ENCODE measurements around the gene NPIPA5.
"Not testable (repeated sequence)": the region's sequence is repeated elsewhere in the genome, so short reads cannot be mapped to it uniquely, and the experiment has no call there.

NPIPA5 gene

DNA sequence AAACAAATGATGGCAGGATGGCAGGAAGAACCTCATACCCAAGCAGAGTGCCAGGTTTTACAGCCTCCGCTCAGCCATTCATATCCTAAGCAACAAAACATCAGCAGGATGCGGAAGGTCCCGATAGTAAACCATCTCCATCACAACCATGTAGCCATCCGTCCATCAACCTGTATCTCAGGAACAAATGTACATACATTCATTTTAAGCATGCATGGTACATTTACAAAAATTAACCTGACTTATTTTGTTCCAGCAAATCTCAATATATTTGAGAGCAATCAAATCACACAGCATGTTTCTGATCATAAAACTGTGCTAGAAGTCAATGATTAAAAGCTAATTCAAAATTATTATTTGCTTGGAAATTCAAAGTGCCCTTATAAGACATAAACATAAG, at the start of gene NPIPA5:
TSS of gene NPIPA5 (minus strand) at position 101 of the 400 bp plus-strand sequence. CDS start at position 101, 0 bp downstream.
- not testable (repeated sequence) for H3K9ac ChIP-seq (ENCODE audit: low read depth, low read length); H3K27me3 ChIP-seq (ENCODE audit: control insufficient read depth, insufficient read depth, low read length); H3K9me3 ChIP-seq (ENCODE audit: control insufficient read depth, insufficient read depth, low read length); H3K36me3 ChIP-seq (ENCODE audit: control insufficient read depth, insufficient read depth, low read length); H3K4me1 ChIP-seq (ENCODE audit: control insufficient read depth, insufficient read depth, low read length)
- peak within 1 kb of the TSS; percentile 22 for H3K4me3 ChIP-seq (ENCODE audit: low read depth, low read length)

DNA sequence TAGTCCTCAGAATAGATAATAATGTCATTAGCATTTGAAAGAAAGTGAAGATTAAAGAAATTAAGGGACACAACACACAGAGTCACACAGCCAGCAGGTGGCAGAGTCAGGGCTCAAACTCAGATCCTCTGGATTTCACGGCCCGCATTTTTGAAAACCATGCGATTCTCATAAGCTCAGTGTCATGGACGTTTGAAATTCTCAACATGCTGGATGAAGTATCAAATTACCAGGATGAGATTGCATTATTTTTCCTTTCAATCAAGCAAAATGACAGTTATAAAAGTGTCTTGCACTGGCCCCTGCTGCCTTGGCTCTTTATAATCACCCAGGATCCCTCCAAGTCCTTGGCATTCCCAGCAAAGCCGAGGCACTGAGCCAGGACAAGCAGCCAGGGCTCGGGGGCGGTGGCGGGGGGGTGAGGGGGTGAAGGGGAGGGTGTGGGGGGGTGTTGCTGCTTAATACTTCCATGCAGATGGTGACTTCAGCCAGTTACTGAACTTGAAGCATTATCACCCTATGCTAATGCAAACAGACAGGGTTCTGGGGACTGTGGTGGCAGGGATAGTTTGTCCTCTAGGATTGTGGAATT, 49.6 kb upstream of the NPIPA5 start:
- H3K4me3 ChIP-seq (ENCODE audit: low read depth, low read length), result no peak overlapping the region
- H3K9me3 ChIP-seq (ENCODE audit: control insufficient read depth, insufficient read depth, low read length), result no peaks in the 10 kb centered on the region
- no peaks in the 10 kb centered on the region for H3K36me3 ChIP-seq (ENCODE audit: control insufficient read depth, insufficient read depth, low read length)
- H3K9ac ChIP-seq (ENCODE audit: low read depth, low read length), result no peak overlapping the region
- H3K4me1 ChIP-seq (ENCODE audit: control insufficient read depth, insufficient read depth, low read length), result no peaks in the 10 kb centered on the region
- no peaks in the 10 kb centered on the region for H3K27me3 ChIP-seq (ENCODE audit: control insufficient read depth, insufficient read depth, low read length)

DNA sequence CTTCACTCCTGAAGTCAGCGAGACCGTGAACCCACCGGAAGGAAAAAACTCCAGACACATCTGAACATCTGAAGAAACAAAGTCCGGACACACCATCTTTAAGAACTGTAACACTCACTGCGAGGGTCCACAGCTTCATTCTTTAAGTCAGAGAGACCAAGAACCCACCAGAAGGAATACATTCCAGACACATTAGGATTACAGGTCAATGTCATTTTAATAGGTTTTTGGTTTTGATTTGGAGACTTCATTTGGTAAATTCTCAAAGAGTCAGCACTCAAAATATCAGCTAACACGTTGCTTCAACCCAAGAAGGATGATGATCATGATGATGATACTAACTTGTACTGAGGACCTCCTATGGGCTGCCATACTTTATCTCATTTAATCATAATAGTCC, 48.7 kb upstream of the NPIPA5 start:
- Histone ChIP-seq H3K27me3 (ENCODE audit: control insufficient read depth, insufficient read depth, low read length) (no peaks in the 10 kb centered on the region), H3K4me1 (ENCODE audit: control insufficient read depth, insufficient read depth, low read length) (no peaks in the 10 kb centered on the region), H3K9me3 (ENCODE audit: control insufficient read depth, insufficient read depth, low read length) (no peaks in the 10 kb centered on the region), H3K36me3 (ENCODE audit: control insufficient read depth, insufficient read depth, low read length) (no peaks in the 10 kb centered on the region), H3K4me3 (ENCODE audit: low read depth, low read length) (no peak overlapping the region), H3K9ac (ENCODE audit: low read depth, low read length) (no peak overlapping the region)

DNA sequence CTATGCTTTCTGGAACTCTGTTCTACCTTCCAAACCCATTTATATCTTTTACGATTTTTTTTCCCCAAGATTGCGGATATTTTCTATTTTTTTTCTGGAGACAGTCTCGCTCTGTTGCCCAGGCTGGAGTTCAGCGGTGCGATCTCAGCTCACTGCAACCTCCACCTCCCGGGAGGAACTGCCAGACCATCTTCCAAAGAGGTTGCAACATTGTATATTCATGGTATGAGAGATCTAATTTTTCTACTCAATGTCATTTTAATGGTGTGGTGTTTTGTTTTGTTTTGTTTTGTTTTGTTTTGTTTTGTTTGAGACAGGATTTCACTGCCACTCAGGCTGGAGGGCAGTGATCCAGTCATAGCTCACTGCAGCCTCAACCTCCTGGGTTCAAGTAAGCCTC, 47.8 kb upstream of the NPIPA5 start:
- H3K4me3 ChIP-seq (ENCODE audit: low read depth, low read length), result no peak overlapping the region
- H3K4me1 ChIP-seq (ENCODE audit: control insufficient read depth, insufficient read depth, low read length), result no peaks in the 10 kb centered on the region
- no peaks in the 10 kb centered on the region for H3K27me3 ChIP-seq (ENCODE audit: control insufficient read depth, insufficient read depth, low read length)
- no peak overlapping the region for H3K9ac ChIP-seq (ENCODE audit: low read depth, low read length)
- H3K36me3 ChIP-seq (ENCODE audit: control insufficient read depth, insufficient read depth, low read length), result no peaks in the 10 kb centered on the region
- no peaks in the 10 kb centered on the region for H3K9me3 ChIP-seq (ENCODE audit: control insufficient read depth, insufficient read depth, low read length)

DNA sequence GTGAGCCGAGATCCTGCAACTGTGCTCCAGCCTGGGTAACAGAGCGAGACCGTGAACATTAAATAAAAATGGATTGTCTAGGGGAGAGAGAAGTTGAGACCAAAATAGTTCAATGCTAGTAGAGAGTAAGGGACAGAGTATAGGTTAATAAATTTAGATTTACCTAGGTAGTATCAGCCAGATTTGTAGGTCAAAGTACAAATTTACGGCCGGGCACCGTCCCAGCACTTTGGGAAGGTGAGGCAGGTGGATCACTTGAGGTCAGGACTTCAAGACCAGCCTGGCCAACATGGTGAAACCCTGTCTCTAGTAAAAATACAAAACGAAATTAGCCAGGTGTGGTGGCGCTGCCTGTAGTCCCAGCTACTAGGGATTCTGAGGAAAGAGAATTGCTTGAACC, 44.1 kb upstream of the NPIPA5 start:
- H3K9ac ChIP-seq (ENCODE audit: low read depth, low read length), result no peak overlapping the region
- no peak overlapping the region for H3K4me3 ChIP-seq (ENCODE audit: low read depth, low read length)
- no peaks in the 10 kb centered on the region for H3K36me3 ChIP-seq (ENCODE audit: control insufficient read depth, insufficient read depth, low read length)
- no peaks in the 10 kb centered on the region for H3K4me1 ChIP-seq (ENCODE audit: control insufficient read depth, insufficient read depth, low read length)
- no peaks in the 10 kb centered on the region for H3K9me3 ChIP-seq (ENCODE audit: control insufficient read depth, insufficient read depth, low read length)
- no peaks in the 10 kb centered on the region for H3K27me3 ChIP-seq (ENCODE audit: control insufficient read depth, insufficient read depth, low read length)

DNA sequence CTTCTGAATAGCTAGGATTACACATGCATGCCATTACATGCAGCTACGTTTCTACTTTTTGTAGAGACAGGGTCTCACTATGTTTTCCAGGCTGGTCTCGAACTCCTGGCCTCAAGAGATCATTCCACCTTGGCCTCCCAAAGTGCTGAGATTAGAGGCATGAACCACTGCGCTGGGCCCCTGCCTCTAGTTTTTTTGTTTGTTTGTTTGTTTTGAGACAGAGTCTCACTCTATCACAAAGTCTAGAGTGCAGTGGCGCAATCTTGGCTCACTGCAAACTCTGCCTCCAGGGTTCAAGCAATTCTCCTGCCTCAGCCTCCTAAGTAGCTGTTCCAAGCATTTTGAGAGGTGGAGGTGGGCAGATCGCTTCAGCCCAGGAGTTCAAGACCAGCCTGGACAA, 43.6 kb upstream of the NPIPA5 start:
- not testable (repeated sequence) for H3K4me3 ChIP-seq (ENCODE audit: low read depth, low read length); H3K9me3 ChIP-seq (ENCODE audit: control insufficient read depth, insufficient read depth, low read length); H3K27me3 ChIP-seq (ENCODE audit: control insufficient read depth, insufficient read depth, low read length); H3K4me1 ChIP-seq (ENCODE audit: control insufficient read depth, insufficient read depth, low read length); H3K36me3 ChIP-seq (ENCODE audit: control insufficient read depth, insufficient read depth, low read length); H3K9ac ChIP-seq (ENCODE audit: low read depth, low read length)

DNA sequence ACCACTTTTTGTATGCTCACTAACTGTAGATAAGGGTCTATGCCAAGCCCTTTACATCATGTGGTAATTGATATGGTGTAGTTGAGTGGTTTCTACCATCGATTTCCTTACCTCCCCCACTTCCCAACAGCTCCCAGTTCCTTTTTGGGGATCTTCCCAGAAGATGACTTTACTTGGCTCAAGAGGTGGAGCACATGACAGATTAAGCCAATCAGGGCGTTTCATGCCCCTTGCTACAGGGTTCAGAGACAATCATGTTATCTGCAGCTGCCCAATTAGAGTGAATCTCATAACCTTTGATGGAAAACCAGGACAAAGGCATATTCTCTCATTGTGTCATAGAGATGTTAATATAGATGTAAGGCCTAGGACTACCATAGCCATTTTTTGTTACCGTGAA, 40.1 kb upstream of the NPIPA5 start:
- H3K36me3 ChIP-seq (ENCODE audit: control insufficient read depth, insufficient read depth, low read length), result no peaks in the 10 kb centered on the region
- no peaks in the 10 kb centered on the region for H3K4me1 ChIP-seq (ENCODE audit: control insufficient read depth, insufficient read depth, low read length)
- H3K4me3 ChIP-seq (ENCODE audit: low read depth, low read length), result no peak overlapping the region
- H3K9me3 ChIP-seq (ENCODE audit: control insufficient read depth, insufficient read depth, low read length), result no peaks in the 10 kb centered on the region
- H3K9ac ChIP-seq (ENCODE audit: low read depth, low read length), result no peak overlapping the region
- no peaks in the 10 kb centered on the region for H3K27me3 ChIP-seq (ENCODE audit: control insufficient read depth, insufficient read depth, low read length)

DNA sequence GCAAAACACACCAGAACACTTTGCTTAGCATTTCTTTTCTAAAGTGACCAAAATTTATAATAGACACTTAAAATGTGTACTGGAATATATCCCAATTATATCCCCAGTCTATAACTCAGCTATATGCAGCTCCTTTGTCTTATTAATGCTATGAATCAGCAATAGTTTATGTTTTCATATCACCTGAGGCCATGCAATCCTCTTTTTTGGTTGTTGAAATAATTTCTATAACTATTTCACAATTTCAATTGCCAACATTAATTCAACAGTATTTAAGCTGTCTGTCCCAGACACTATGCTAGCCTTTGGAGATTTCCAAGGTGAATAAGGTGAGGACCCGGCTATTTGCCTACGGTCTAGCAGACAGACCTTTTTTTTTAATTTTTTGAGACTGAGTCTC, 39.1 kb upstream of the NPIPA5 start:
- H3K36me3 ChIP-seq (ENCODE audit: control insufficient read depth, insufficient read depth, low read length), result no peaks in the 10 kb centered on the region
- H3K9me3 ChIP-seq (ENCODE audit: control insufficient read depth, insufficient read depth, low read length), result no peaks in the 10 kb centered on the region
- H3K4me1 ChIP-seq (ENCODE audit: control insufficient read depth, insufficient read depth, low read length), result no peaks in the 10 kb centered on the region
- H3K9ac ChIP-seq (ENCODE audit: low read depth, low read length), result no peak overlapping the region
- no peak overlapping the region for H3K4me3 ChIP-seq (ENCODE audit: low read depth, low read length)
- no peaks in the 10 kb centered on the region for H3K27me3 ChIP-seq (ENCODE audit: control insufficient read depth, insufficient read depth, low read length)

DNA sequence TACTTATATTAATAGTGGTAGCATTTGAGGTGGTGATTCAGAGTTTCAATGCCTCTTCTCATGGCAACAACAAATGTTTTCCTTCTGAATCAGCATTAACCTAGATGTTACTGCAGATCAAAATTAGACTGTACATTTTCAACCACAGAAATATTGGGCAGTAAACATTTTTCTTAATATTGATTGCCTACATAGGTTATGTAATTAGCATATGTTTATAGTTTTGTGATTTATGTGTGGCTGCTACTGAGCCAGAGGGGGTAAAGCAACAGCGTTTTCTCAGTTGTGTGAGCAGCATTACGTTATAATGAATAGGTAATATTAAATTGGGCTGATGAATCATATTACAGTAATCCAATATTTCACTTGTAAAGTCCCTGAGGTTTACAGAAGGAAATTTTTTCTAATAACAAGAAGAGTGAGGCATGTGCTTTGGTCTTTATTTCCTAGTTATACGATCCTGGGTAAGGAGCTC, 37.5 kb upstream of the NPIPA5 start:
- Histone ChIP-seq H3K36me3 (ENCODE audit: control insufficient read depth, insufficient read depth, low read length) (no peaks in the 10 kb centered on the region), H3K4me1 (ENCODE audit: control insufficient read depth, insufficient read depth, low read length) (no peaks in the 10 kb centered on the region), H3K27me3 (ENCODE audit: control insufficient read depth, insufficient read depth, low read length) (no peaks in the 10 kb centered on the region), H3K4me3 (ENCODE audit: low read depth, low read length) (no peak overlapping the region), H3K9ac (ENCODE audit: low read depth, low read length) (no peak overlapping the region), H3K9me3 (ENCODE audit: control insufficient read depth, insufficient read depth, low read length) (no peaks in the 10 kb centered on the region)

DNA sequence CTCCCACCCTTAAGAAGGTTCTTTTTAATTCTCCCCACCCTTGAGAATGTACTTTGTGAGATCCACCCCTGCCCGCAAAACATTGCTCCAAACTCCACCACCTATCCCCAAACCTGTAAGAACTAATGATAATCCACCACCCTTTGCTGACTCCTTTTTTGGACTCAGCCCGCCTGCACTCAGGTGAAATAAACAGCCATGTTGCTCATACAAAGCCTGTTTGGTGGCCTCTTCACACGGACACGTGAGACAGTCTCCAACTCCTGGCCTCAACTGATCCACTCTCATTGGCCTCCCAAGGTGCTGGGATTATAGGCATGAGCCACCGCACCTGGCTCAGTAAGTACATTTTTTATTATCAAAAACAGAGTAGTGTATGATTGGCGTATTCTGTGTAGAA, 31.4 kb upstream of the NPIPA5 start:
- not testable (repeated sequence) for H3K4me1 ChIP-seq (ENCODE audit: control insufficient read depth, insufficient read depth, low read length); H3K9ac ChIP-seq (ENCODE audit: low read depth, low read length); H3K4me3 ChIP-seq (ENCODE audit: low read depth, low read length); H3K27me3 ChIP-seq (ENCODE audit: control insufficient read depth, insufficient read depth, low read length); H3K36me3 ChIP-seq (ENCODE audit: control insufficient read depth, insufficient read depth, low read length); H3K9me3 ChIP-seq (ENCODE audit: control insufficient read depth, insufficient read depth, low read length)

DNA sequence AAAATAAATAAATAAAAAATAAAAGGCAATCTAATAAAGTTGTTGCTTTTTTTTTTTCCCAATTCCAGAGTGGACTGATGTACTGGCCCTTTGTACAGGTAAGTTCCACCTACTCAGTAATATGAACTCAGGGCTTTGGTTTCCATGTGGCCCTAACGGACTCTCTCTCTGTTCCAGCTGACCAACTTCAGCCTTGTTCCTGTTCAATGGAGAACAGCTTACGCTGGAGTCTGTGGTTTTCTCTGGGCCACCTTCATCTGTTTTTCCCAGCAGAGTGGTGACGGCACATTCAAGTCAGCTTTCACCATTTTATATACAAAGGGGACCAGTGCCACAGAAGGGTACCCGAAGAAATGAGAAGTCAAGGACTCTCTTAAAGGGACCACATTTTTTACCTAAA, 29.7 kb upstream of the NPIPA5 start:
- H3K9ac ChIP-seq (ENCODE audit: low read depth, low read length); H3K36me3 ChIP-seq (ENCODE audit: control insufficient read depth, insufficient read depth, low read length); H3K27me3 ChIP-seq (ENCODE audit: control insufficient read depth, insufficient read depth, low read length); H3K4me1 ChIP-seq (ENCODE audit: control insufficient read depth, insufficient read depth, low read length); H3K4me3 ChIP-seq (ENCODE audit: low read depth, low read length); H3K9me3 ChIP-seq (ENCODE audit: control insufficient read depth, insufficient read depth, low read length): not testable (repeated sequence)

DNA sequence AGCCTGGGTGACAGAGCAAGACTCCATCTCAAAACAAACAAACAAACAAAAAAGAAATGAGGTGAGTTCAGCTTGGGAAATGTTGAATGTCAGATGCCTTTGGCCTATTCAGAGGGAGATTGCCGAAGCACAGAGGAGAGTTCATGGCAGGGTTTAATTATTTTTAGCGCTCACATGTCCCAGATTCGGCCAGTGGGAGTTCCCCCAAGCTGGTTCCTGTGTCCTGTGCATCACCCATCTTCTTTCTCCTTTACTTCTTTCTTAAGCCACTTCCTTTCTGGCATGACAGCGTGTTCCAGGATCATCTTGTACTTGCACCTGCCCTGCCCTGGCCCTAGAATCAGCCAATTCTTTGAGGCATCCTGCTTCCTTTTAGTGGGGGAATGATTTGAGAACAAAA, 26.7 kb upstream of the NPIPA5 start:
- H3K4me3 ChIP-seq (ENCODE audit: low read depth, low read length), result no peak overlapping the region
- peaks cover 7% of the 10 kb centered on the region for H3K4me1 ChIP-seq (ENCODE audit: control insufficient read depth, insufficient read depth, low read length)
- no peaks in the 10 kb centered on the region for H3K27me3 ChIP-seq (ENCODE audit: control insufficient read depth, insufficient read depth, low read length)

DNA sequence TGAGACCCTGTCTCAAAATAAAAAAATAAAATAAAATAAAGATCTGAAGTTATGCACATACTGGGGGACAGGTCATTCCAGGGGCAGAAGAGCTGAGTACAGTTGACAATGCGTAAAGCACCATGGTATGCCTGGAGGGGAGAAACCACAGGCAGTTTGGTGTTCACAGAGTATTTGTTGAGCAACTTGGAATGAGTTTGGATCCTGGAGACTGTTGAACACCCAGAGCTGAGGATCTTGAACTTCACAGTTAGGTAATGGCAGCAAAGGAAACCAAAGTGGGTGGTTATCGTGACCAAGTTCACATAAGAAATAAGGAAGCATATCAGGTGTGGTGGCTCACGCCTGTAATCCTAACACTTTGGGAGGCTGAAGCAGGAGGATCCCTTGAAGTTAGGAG, 26.0 kb upstream of the NPIPA5 start:
- not testable (repeated sequence) for H3K4me3 ChIP-seq (ENCODE audit: low read depth, low read length); H3K9ac ChIP-seq (ENCODE audit: low read depth, low read length); H3K9me3 ChIP-seq (ENCODE audit: control insufficient read depth, insufficient read depth, low read length); H3K36me3 ChIP-seq (ENCODE audit: control insufficient read depth, insufficient read depth, low read length); H3K27me3 ChIP-seq (ENCODE audit: control insufficient read depth, insufficient read depth, low read length); H3K4me1 ChIP-seq (ENCODE audit: control insufficient read depth, insufficient read depth, low read length)

More for the DNA sequence above, 26.7 kb upstream of the NPIPA5 start:
- Histone ChIP-seq H3K9ac (ENCODE audit: low read depth, low read length) (no peak overlapping the region), H3K9me3 (ENCODE audit: control insufficient read depth, insufficient read depth, low read length) (no peaks in the 10 kb centered on the region), H3K36me3 (ENCODE audit: control insufficient read depth, insufficient read depth, low read length) (no peaks in the 10 kb centered on the region)

Measured in iPS-15b (cell line).